ENCODE data around the gene EEA1. TPM values are rescaled to one million over a fixed set of nuclear protein-coding genes. Genes with fewer than 3 reads are reported as not detected.
A peak's percentile ranks its signal among the peaks of the same experiment; 100 is the strongest.

EEA1 gene
- 38.0 and 46.4 TPM in 2 replicates for total RNA-seq
- polyA plus RNA-seq = 21.4 and 25.6 TPM in 2 replicates
- polyA plus RNA-seq (2012) = 17.5 and 25.3 TPM in 2 replicates
- 5.5 and 12.6 TPM in 2 replicates for polyA minus RNA-seq (ENCODE audit: low replicate concordance)

DNA sequence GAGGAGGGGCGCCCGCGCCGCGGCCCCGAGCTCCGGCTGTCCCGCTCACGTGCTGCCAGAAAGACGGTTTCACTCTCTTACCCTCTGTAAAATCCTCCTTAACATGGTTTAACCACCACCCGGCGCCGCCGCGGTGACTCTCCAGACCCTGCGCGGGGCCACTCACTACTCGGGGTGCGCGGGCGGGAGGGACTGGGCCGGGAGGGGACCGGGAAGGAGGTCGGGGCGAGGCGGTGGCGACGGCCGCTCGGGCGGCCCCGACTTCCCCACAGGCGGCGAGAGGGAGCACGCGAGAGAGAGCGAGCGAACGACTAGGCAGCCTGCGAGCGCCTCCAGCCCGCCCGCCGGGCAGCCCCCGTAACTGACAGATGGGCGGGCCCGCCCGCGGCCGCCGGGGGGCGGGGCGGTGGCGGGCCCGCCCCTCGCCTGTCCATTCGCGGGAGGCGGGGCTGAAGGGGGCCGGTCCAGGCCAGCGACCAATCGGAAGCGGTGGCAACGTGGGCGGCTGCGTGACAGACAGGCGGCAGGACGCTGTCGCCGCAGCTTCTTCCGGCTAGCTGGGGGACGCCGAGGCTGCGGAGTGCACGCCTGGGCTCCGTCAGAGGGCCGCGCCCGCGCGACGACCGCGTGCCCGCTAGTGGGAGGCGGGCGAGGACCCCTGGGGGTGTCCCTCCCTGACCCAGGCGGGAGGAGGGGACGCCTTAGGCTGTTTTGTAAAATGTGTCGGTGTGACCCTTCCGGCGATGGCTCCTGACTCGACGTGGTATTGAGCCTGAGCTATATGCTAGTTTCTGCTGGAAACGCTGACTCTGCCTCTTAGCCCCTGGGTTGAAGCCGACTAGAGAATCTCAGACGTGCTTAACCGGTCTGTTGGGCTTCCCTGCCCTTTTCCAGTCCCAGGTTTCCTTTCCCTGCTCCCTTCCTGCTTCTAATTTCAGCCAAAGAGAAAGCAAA is at the start of gene EEA1:
EEA1 (minus strand) TSS at position 334 of the 954 bp plus-strand sequence; CDS start at position 105, 229 bp downstream.
- H4K20me1 ChIP-seq (ENCODE audit: control insufficient read depth, extremely low read depth, insufficient read depth, low read length) = no peaks in the 10 kb centered on the region
- DNase-seq (ENCODE audit: low read depth in 2 of 2) = peak; percentile 94
- H3K9me3 ChIP-seq (ENCODE audit: control insufficient read depth, insufficient read depth, low read depth, low read length) = no peaks in the 10 kb centered on the region
- H3K9ac ChIP-seq (ENCODE audit: insufficient read depth, low read length) = peak within 1 kb of the TSS; percentile 95
- peak within 1 kb of the TSS; percentile 91 for H2AFZ ChIP-seq (ENCODE audit: low read length)
- TF ChIP-seq, protein P1, sequence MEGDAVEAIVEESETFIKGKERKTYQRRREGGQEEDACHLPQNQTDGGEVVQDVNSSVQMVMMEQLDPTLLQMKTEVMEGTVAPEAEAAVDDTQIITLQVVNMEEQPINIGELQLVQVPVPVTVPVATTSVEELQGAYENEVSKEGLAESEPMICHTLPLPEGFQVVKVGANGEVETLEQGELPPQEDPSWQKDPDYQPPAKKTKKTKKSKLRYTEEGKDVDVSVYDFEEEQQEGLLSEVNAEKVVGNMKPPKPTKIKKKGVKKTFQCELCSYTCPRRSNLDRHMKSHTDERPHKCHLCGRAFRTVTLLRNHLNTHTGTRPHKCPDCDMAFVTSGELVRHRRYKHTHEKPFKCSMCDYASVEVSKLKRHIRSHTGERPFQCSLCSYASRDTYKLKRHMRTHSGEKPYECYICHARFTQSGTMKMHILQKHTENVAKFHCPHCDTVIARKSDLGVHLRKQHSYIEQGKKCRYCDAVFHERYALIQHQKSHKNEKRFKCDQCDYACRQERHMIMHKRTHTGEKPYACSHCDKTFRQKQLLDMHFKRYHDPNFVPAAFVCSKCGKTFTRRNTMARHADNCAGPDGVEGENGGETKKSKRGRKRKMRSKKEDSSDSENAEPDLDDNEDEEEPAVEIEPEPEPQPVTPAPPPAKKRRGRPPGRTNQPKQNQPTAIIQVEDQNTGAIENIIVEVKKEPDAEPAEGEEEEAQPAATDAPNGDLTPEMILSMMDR (conservative IDR thresholded peaks at IDR 0.05 in 1 of 2, IDR thresholded peaks at IDR 0.05 in 1 of 2; ENCODE audit: low read depth in 1 of 2, low read length in 2 of 2) = peak in 1 of 2 donors; percentile 7
- no peak for TF ChIP-seq EZH2 (IDR thresholded peaks at IDR 0.05; ENCODE audit: low read length, missing control alignments)
- H3K36me3 ChIP-seq (ENCODE audit: control insufficient read depth, insufficient read depth, low read length) = no peaks in the 10 kb centered on the region
- peak within 1 kb of the TSS; percentile 70 to 86 (median 76) for H3K4me3 ChIP-seq (replicated peaks in 1 of 4; ENCODE audit: control extremely low read depth in 1 of 4, insufficient read depth in 1 of 4, low read depth in 3 of 4, low read length in 4 of 4)
- peak within 1 kb of the TSS; percentile 91 for H3K27ac ChIP-seq (ENCODE audit: insufficient read depth, low read length)
- H3K4me1 ChIP-seq (ENCODE audit: control insufficient read depth, extremely low read depth, insufficient read depth, low read length) = no peaks in the 10 kb centered on the region
- H3K4me2 ChIP-seq (ENCODE audit: extremely low read depth, insufficient read depth, low read length) = peak within 1 kb of the TSS; percentile 98
- peaks cover 39% of the 10 kb centered on the region for H3K79me2 ChIP-seq (ENCODE audit: control insufficient read depth, insufficient read depth, low read length)
- no peaks in the 10 kb centered on the region for H3K27me3 ChIP-seq (ENCODE audit: control insufficient read depth, insufficient read depth, low read length)

- Histone ChIP-seq H4K20me1 (ENCODE audit: control insufficient read depth, extremely low read depth, insufficient read depth, low read length) (no peaks in the 10 kb centered on the region), H2AFZ (ENCODE audit: low read length) (no peak overlapping the region), H3K4me2 (ENCODE audit: extremely low read depth, insufficient read depth, low read length) (no peak overlapping the region), H3K27ac (ENCODE audit: insufficient read depth, low read length) (no peak overlapping the region), H3K4me1 (ENCODE audit: control insufficient read depth, extremely low read depth, insufficient read depth, low read length) (no peaks in the 10 kb centered on the region), H3K27me3 (ENCODE audit: control insufficient read depth, insufficient read depth, low read length) (no peaks in the 10 kb centered on the region), H3K4me3 (replicated peaks in 1 of 4; ENCODE audit: control extremely low read depth in 1 of 4, insufficient read depth in 1 of 4, low read depth in 3 of 4, low read length in 4 of 4) (no peak overlapping the region), H3K9ac (ENCODE audit: insufficient read depth, low read length) (no peak overlapping the region), H3K36me3 (ENCODE audit: control insufficient read depth, insufficient read depth, low read length) (no peaks in the 10 kb centered on the region), H3K9me3 (ENCODE audit: control insufficient read depth, insufficient read depth, low read depth, low read length) (no peaks in the 10 kb centered on the region), H3K79me2 (ENCODE audit: control insufficient read depth, insufficient read depth, low read length) (no peaks in the 10 kb centered on the region)
- no peak for TF ChIP-seq EZH2 (IDR thresholded peaks at IDR 0.05; ENCODE audit: low read length, missing control alignments)
- TF ChIP-seq, protein P1 (conservative IDR thresholded peaks at IDR 0.05 in 1 of 2, IDR thresholded peaks at IDR 0.05 in 1 of 2; ENCODE audit: low read depth in 1 of 2, low read length in 2 of 2) = no peak
- no peak for DNase-seq (ENCODE audit: low read depth in 2 of 2)
Observed at GRCh38 chr12:92978607-92979006, 49.5 kb upstream of the EEA1 start.

- Histone ChIP-seq H3K27me3 (ENCODE audit: control insufficient read depth, insufficient read depth, low read length) (no peaks in the 10 kb centered on the region), H3K4me1 (ENCODE audit: control insufficient read depth, extremely low read depth, insufficient read depth, low read length) (peaks cover 5% of the 10 kb centered on the region), H3K79me2 (ENCODE audit: control insufficient read depth, insufficient read depth, low read length) (no peaks in the 10 kb centered on the region), H4K20me1 (ENCODE audit: control insufficient read depth, extremely low read depth, insufficient read depth, low read length) (no peaks in the 10 kb centered on the region), H3K27ac (ENCODE audit: insufficient read depth, low read length) (no peak overlapping the region), H3K36me3 (ENCODE audit: control insufficient read depth, insufficient read depth, low read length) (no peaks in the 10 kb centered on the region), H3K4me3 (replicated peaks in 1 of 4; ENCODE audit: control extremely low read depth in 1 of 4, insufficient read depth in 1 of 4, low read depth in 3 of 4, low read length in 4 of 4) (no peak overlapping the region), H3K4me2 (ENCODE audit: extremely low read depth, insufficient read depth, low read length) (no peak overlapping the region), H3K9me3 (ENCODE audit: control insufficient read depth, insufficient read depth, low read depth, low read length) (no peaks in the 10 kb centered on the region), H2AFZ (ENCODE audit: low read length) (no peak overlapping the region), H3K9ac (ENCODE audit: insufficient read depth, low read length) (no peak overlapping the region)
- DNase-seq (ENCODE audit: low read depth in 2 of 2) = no peak
- TF ChIP-seq, protein P1 (conservative IDR thresholded peaks at IDR 0.05 in 1 of 2, IDR thresholded peaks at IDR 0.05 in 1 of 2; ENCODE audit: low read depth in 1 of 2, low read length in 2 of 2) = no peak
- TF ChIP-seq EZH2 (IDR thresholded peaks at IDR 0.05; ENCODE audit: low read length, missing control alignments) = no peak
Observed at GRCh38 chr12:92977326-92977725, 48.2 kb upstream of the EEA1 start.
